GM18867 (cell line): Measurements from ENCODE around the gene RASAL1.

Experiments
- ATAC-seq: cut with Tn5 transposase; IDR thresholded peaks from one replicate; pipeline ENCODE4 v1.9.1; 2021; ENCODE audit warnings: mild to moderate bottlenecking, moderate library complexity; ENCODE audit not compliant: unreplicated experiment

The RASAL1 gene

GRCh38 chr12:113061061-113061694 is 74.4 kb downstream of the RASAL1 start:
- ATAC-seq: no peak

GRCh38 chr12:113060336-113060960 is 75.1 kb downstream of the RASAL1 start:
- ATAC-seq: no peak

- ATAC-seq: no peak
Observed at GRCh38 chr12:113059071-113059595, 76.4 kb downstream of the RASAL1 start.

- no peak for ATAC-seq
Observed at GRCh38 chr12:113058553-113058952, 77.0 kb downstream of the RASAL1 start.

GRCh38 chr12:113057565-113058485 is 77.7 kb downstream of the RASAL1 start:
- ATAC-seq: no peak

- no peak for ATAC-seq
Observed at GRCh38 chr12:113056631-113057488, 78.7 kb downstream of the RASAL1 start, which contains the start of gene DTX1. Gene DTX1, plus strand, starts transcription at chr12:113056730. Its CDS starts 1,463 bp downstream, at chr12:113058193.

- ATAC-seq: no peak
Observed at GRCh38 chr12:113056381-113056630, 79.3 kb downstream of the RASAL1 start.

- ATAC-seq: no peak
Observed at GRCh38 chr12:113055594-113056380, 79.8 kb downstream of the RASAL1 start.

- no peak for ATAC-seq
Observed at GRCh38 chr12:113054948-113055486, 80.5 kb downstream of the RASAL1 start.

GRCh38 chr12:113052326-113052725 is 83.2 kb downstream of the RASAL1 start:
- ATAC-seq: no peak

- ATAC-seq: no peak
Observed at GRCh38 chr12:113051759-113052158, 83.8 kb downstream of the RASAL1 start.

- ATAC-seq: no peak
Observed at GRCh38 chr12:113050795-113051194, 84.8 kb downstream of the RASAL1 start.

- no peak for ATAC-seq
Observed at GRCh38 chr12:113049976-113050742, 85.4 kb downstream of the RASAL1 start.
